OCI-LY7 (cell line): ENCODE measurements around the gene SLC39A3. TPM values are rescaled to one million over a fixed set of nuclear protein-coding genes. Genes with fewer than 3 reads are reported as not detected.

ENCODE experiments used
- BruUV-seq: library from RNA; stranded (reverse); fragments of 400-500 nt; replicated peaks from 2 replicates; lab custom pipeline; 2021; lab: Mats Ljungman, UMichigan
- CTCF ChIA-PET: fragments of 300-600 bp; sonication (Branson Sonifier 250); formaldehyde crosslinking; loops from one replicate; lab custom pipeline; 2022; ENCODE audit warnings: antibody characterized with exemption; ENCODE audit not compliant: unreplicated experiment; lab: Charles Lee
- POLR2A ChIA-PET: fragments of 300-600 bp; sonication (Branson Sonifier 250); formaldehyde crosslinking; loops from one replicate; lab custom pipeline; 2022; ENCODE audit warnings: antibody characterized with exemption; lab: Charles Lee
- DNase-seq: peaks from one replicate; pipeline ENCODE4 v3.0.0-alpha.2; 2015; ENCODE audit warnings: low spot score
- H2AFZ ChIP-seq: fragments of 200-600 bp; sonication (generic), shearing (Covaris generic); 2 replicates; pipeline ENCODE4 v1.6.1; 2014; ENCODE audit warnings: mild to moderate bottlenecking, antibody characterized with exemption, low read length, moderate library complexity
- H3K27ac ChIP-seq: fragments of 200-600 bp; sonication (generic); 2 replicates; pipeline ENCODE4 v1.5.1; 2014; ENCODE audit warnings: mixed run types, low read depth, mild to moderate bottlenecking, moderate library complexity, low read length, inconsistent platforms; ENCODE audit not compliant: poor library complexity, severe bottlenecking
- H3K36me3 ChIP-seq: fragments of 200-600 bp; sonication (generic); 2 replicates; pipeline ENCODE4 v1.6.1; 2014; ENCODE audit warnings: mild to moderate bottlenecking, antibody characterized with exemption, low read length, moderate library complexity, mixed read lengths; ENCODE audit not compliant: insufficient read depth
- H3K4me1 ChIP-seq: fragments of 200-600 bp; sonication (generic); 2 replicates; pipeline ENCODE4 v1.5.1; 2014; ENCODE audit warnings: mild to moderate bottlenecking, low read length; ENCODE audit not compliant: insufficient read depth, poor library complexity, severe bottlenecking
- H3K4me2 ChIP-seq: fragments of 200-600 bp; sonication (generic); 2 replicates; pipeline ENCODE4 v1.6.1; 2014; ENCODE audit warnings: mild to moderate bottlenecking, low read length
- H3K4me3 ChIP-seq: fragments of 200-600 bp; sonication (generic); 2 replicates; pipeline ENCODE4 v1.5.1; 2014; ENCODE audit warnings: mild to moderate bottlenecking, low read depth, low read length; ENCODE audit not compliant: poor library complexity, severe bottlenecking
- H3K79me2 ChIP-seq: fragments of 200-600 bp; sonication (generic); 2 replicates; pipeline ENCODE4 v1.6.1; 2016; ENCODE audit warnings: low read depth, mild to moderate bottlenecking, low read length, moderate library complexity, mixed read lengths; ENCODE audit not compliant: insufficient read depth
- H3K9me2 ChIP-seq: fragments of 200-600 bp; sonication (generic); 2 replicates; pipeline ENCODE4 v1.6.1; 2016; ENCODE audit warnings: mild to moderate bottlenecking, low read length, mixed read lengths; ENCODE audit not compliant: insufficient read depth
- H3K9me3 ChIP-seq: fragments of 200-600 bp; sonication (generic); 2 replicates; pipeline ENCODE4 v1.6.1; 2014; ENCODE audit warnings: mild to moderate bottlenecking, mixed run types, low read length, mixed read lengths
- H4K20me1 ChIP-seq: fragments of 200-600 bp; sonication (generic); 2 replicates; pipeline ENCODE4 v1.6.1; 2014; ENCODE audit warnings: mild to moderate bottlenecking, antibody characterized with exemption, low read length, moderate library complexity, mixed read lengths; ENCODE audit not compliant: insufficient read depth
- EZH2phosphoT487 ChIP-seq: fragments of 200-600 bp; sonication (generic); IDR thresholded peaks from 2 replicates; pipeline ENCODE4 v1.6.1; 2018; ENCODE audit warnings: low read depth, borderline replicate concordance, mild to moderate bottlenecking, mixed run types, antibody characterized with exemption, low read length, moderate library complexity, mixed read lengths
- intact Hi-C: fragments of 100-400 bp; cut with micrococcal nuclease; formaldehyde crosslinking; loops from one replicate; pipeline ENCODE4 v1.10.0; 2022; ENCODE audit not compliant: unreplicated experiment
- total RNA-seq, 2 experiments: library from RNA; depleted of rRNA in 1 of 2; stranded (reverse); fragments of >200 nt in 1 of 2; shearing (Covaris generic) in 1 of 2; gene quantifications; 2 replicates each; pipeline ENCODE4 v1.2.3, GENCODE V29; 2014 to 2022
- TF ChIP-seq, protein P1 (sequence below): fragments of 200-600 bp; sonication (generic); conservative IDR thresholded peaks from 2 replicates; pipeline ENCODE4 v1.5.1; 2014; ENCODE audit warnings: mild to moderate bottlenecking, antibody characterized with exemption, low read length, moderate library complexity, mixed read lengths

Gene SLC39A3
- total RNA-seq, 2 experiments from 2014 or later = 45.6 to 46.8 TPM

DNA sequence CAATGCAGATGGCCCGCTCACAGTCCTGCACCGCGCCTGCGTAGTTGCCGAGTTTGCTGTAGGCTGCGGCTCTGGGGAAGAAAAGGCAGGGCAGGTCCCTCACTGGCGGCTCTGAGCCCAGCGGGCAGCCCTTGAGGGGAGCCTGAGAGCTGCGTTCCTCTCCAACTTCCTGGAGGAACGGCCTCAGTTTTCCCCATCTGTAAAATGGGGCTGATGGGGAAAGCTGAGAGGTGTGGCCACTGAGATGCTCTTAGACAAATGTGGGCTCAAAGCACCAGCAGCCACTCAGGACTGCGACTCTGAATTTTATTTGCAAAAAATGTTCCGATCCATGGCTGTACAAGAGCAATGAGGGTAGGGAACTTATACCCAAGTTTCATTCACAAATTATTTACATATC is 23.9 kb upstream of the SLC39A3 start:
- Histone ChIP-seq H3K79me2 (no peaks in the 10 kb centered on the region), H3K4me1 (no peaks in the 10 kb centered on the region), H2AFZ (no peak overlapping the region), H3K4me3 (no peak overlapping the region), H3K36me3 (peaks cover 88% of the 10 kb centered on the region), H3K4me2 (no peak overlapping the region), H4K20me1 (no peaks in the 10 kb centered on the region), H3K9me2 (no peaks in the 10 kb centered on the region), H3K9me3 (no peaks in the 10 kb centered on the region), H3K27ac (no peak overlapping the region)
- no peak for DNase-seq
- intact Hi-C loops = no loop called here
- no TSS peak for BruUV-seq
- CTCF ChIA-PET = no interaction called here
- POLR2A ChIA-PET = no interaction called here
- no peak for TF ChIP-seq EZH2phosphoT487
- TF ChIP-seq, protein P1, sequence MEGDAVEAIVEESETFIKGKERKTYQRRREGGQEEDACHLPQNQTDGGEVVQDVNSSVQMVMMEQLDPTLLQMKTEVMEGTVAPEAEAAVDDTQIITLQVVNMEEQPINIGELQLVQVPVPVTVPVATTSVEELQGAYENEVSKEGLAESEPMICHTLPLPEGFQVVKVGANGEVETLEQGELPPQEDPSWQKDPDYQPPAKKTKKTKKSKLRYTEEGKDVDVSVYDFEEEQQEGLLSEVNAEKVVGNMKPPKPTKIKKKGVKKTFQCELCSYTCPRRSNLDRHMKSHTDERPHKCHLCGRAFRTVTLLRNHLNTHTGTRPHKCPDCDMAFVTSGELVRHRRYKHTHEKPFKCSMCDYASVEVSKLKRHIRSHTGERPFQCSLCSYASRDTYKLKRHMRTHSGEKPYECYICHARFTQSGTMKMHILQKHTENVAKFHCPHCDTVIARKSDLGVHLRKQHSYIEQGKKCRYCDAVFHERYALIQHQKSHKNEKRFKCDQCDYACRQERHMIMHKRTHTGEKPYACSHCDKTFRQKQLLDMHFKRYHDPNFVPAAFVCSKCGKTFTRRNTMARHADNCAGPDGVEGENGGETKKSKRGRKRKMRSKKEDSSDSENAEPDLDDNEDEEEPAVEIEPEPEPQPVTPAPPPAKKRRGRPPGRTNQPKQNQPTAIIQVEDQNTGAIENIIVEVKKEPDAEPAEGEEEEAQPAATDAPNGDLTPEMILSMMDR = no peak

DNA sequence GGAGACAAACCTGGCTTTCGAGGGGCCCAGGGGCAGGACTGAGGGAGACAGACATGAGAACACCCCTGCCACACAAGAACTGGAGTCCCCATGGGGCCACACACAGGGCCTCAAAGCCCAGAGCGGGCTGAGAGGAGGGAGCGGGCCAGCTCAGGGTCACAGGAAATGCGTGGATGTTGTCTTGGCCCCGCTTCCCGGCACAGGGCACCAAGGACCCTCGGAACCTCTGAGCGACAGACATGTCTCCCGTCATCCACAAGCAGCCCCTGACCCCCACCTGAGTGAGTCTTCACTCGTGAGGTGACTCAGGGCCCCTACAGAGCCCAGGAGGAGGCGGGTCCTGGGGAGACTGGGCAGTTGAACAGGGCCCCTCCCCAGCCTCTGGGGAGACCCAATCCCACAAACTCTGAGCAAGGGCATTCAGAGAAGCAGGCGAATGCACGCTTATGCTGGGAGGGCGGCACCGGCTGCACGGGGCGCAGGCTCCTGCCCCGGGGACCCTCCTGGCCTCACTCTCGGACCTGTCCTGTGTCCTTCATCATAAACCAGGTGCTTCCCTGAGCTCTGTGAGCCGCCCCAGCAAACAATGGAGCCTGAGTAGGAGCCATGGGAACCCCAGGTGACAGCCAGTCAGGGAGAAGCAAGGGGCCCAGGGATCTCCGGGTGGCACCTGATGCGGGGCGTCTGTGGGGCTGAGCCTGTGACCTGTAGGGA is 23.1 kb upstream of the SLC39A3 start:
- ChIA-PET CTCF (no interaction called here), POLR2A (no interaction called here)

More for the DNA sequence above, 23.1 kb upstream of the SLC39A3 start:
- intact Hi-C loops = no loop called here
- TF ChIP-seq EZH2phosphoT487 = no peak
- TF ChIP-seq, protein P1 = no peak
- no peaks in the 10 kb centered on the region for H3K79me2 ChIP-seq
- H3K4me2 ChIP-seq = no peak overlapping the region
- no peaks in the 10 kb centered on the region for H3K9me2 ChIP-seq
- H3K9me3 ChIP-seq = no peaks in the 10 kb centered on the region
- H4K20me1 ChIP-seq = no peaks in the 10 kb centered on the region
- peaks cover 89% of the 10 kb centered on the region for H3K36me3 ChIP-seq
- no TSS peak for BruUV-seq
- DNase-seq = no peak
- no peak overlapping the region for H3K4me3 ChIP-seq
- no peak overlapping the region for H2AFZ ChIP-seq
- H3K27ac ChIP-seq = no peak overlapping the region
- no peaks in the 10 kb centered on the region for H3K4me1 ChIP-seq
